ENCODE measurements around the gene EPB41L2. TPM values are rescaled to one million over a fixed set of nuclear protein-coding genes. Genes with fewer than 3 reads are reported as not detected.

Gene EPB41L2
- total RNA-seq, 4 donors from 2014 or later: 57.2 to 116 (median 85.2) TPM

DNA sequence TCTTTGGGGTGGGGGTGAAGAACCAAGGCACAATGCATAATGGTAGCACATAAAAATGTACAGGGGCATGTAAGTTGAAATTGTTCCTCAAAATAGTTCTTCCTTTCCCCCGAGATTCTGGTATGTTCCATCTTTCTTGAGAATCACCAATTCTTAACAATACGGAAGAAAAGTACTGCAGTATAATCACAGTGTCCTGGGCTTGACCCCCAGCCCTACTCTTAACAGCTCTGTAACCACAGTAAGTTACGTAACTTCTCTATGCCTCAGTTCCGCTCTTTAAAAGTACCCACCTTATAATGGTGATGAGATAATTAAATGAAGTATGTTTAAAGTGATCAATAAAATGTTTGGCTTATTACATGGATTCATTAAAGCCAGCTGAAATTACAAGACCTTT is 131.4 kb downstream of the EPB41L2 start:
- no peak for ATAC-seq

DNA sequence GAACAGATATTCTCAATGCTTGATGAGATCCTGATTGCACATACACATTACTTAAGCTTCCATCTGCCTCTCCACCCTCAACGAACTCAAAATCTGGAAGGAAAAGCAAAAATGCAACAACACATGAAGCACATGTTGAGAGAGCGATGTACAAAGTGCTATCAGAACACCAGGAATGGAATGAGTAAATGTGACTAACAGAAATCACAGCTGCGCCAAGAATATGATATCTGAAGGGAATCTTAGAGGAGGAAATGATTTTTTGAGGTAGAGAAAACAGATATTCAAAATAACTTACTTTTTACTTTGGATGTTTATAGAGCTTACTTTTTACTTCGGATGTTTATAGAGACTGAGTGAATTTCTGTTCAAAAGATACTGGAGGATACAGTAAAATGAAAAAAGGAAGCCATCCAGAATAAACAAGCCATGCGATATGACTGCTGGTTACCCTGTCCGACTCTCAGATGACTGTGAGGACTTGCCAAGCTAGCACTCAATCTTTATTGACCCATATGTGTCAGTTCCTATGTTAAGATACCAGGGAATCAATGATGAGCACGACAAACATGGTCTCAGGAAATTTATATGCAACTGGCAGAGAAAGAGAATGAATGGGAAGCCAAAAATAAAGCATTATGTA is 133.9 kb downstream of the EPB41L2 start:
- TF ChIP-seq, protein P1, sequence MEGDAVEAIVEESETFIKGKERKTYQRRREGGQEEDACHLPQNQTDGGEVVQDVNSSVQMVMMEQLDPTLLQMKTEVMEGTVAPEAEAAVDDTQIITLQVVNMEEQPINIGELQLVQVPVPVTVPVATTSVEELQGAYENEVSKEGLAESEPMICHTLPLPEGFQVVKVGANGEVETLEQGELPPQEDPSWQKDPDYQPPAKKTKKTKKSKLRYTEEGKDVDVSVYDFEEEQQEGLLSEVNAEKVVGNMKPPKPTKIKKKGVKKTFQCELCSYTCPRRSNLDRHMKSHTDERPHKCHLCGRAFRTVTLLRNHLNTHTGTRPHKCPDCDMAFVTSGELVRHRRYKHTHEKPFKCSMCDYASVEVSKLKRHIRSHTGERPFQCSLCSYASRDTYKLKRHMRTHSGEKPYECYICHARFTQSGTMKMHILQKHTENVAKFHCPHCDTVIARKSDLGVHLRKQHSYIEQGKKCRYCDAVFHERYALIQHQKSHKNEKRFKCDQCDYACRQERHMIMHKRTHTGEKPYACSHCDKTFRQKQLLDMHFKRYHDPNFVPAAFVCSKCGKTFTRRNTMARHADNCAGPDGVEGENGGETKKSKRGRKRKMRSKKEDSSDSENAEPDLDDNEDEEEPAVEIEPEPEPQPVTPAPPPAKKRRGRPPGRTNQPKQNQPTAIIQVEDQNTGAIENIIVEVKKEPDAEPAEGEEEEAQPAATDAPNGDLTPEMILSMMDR (IDR thresholded peaks at IDR 0.05): no peak
- TF ChIP-seq POLR2AphosphoS5 (IDR thresholded peaks at IDR 0.05) (no peak), POLR2A (IDR thresholded peaks at IDR 0.05) (no peak), EP300 (IDR thresholded peaks at IDR 0.05) (no peak)
- Histone ChIP-seq H3K27me3 (no peaks in the 10 kb centered on the region), H3K27ac (peak overlapping the region in 3 of 4 donors; percentile 0 to 23 (median 21)), H3K4me3 (no peak overlapping the region), H3K9me3 (no peaks in the 10 kb centered on the region), H3K4me1 (peaks cover 0 to 30% (median 2%) of the 10 kb centered on the region in 3 donors), H3K36me3 (no peaks in the 10 kb centered on the region)
- 50 to 59% methylated on average over 7 of the region's 7 CpGs for WGBS, 2 donors (ENCODE audit: low coverage in 1 of 2)
- peak; percentile 24 for ATAC-seq

More for the DNA sequence above, 131.4 kb downstream of the EPB41L2 start:
- no peaks in the 10 kb centered on the region for H3K27me3 ChIP-seq
- no peak overlapping the region for H3K4me3 ChIP-seq
- H3K27ac ChIP-seq: no peak overlapping the region
- no peaks in the 10 kb centered on the region for H3K36me3 ChIP-seq
- H3K4me1 ChIP-seq: peaks cover 2 to 53% (median 5%) of the 10 kb centered on the region in 3 donors
- TF ChIP-seq POLR2AphosphoS5 (IDR thresholded peaks at IDR 0.05) (no peak), POLR2A (IDR thresholded peaks at IDR 0.05) (no peak), EP300 (IDR thresholded peaks at IDR 0.05) (no peak)
- TF ChIP-seq, protein P1 (IDR thresholded peaks at IDR 0.05): no peak
- H3K9me3 ChIP-seq: no peaks in the 10 kb centered on the region
- 90 to 95% methylated on average over 3 to 4 of the region's 4 CpGs for WGBS, 2 donors (ENCODE audit: low coverage in 1 of 2)

DNA sequence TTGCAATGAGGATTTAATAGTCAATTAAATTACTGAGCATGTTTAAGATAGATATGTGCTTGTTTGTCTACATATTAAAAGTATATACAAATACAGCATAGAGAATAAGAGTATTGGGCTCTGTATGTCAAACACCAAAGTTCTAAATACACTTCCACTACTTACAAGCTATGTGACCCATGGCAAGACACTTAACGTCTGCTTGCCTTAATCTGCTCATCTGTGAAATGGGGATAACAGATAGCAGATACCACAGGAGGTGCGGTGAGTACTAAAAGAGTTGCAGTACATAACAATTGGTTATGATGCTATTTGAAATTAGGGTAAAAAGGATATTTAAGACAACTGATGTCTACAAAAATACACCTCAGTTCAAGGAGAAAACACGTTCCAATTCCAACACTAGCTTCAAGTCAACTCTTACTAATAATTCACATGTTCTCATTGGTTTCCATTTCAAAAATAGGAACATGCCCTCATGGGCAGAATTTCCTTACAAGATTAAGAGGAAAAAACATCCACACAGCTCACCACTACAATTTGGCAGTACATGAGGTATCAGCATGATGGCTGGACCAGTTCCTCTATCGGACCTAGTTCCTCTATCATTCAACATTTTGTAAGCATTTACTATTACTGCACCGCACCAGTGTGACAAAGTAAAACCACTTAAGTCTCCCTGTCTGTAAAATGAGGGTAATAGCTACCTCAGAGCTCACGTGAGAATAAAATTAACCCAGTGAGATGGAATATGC is 134.7 kb downstream of the EPB41L2 start:
- Histone ChIP-seq H3K27ac (peak overlapping the region in 3 of 4 donors; percentile 0 to 23 (median 21)), H3K9me3 (no peaks in the 10 kb centered on the region), H3K4me3 (no peak overlapping the region), H3K27me3 (no peaks in the 10 kb centered on the region), H3K4me1 (peaks cover 0 to 22% (median 2%) of the 10 kb centered on the region in 3 donors), H3K36me3 (no peaks in the 10 kb centered on the region)
- TF ChIP-seq, protein P1 (IDR thresholded peaks at IDR 0.05): no peak
- no peak for TF ChIP-seq POLR2AphosphoS5 (IDR thresholded peaks at IDR 0.05)
- TF ChIP-seq EP300 (IDR thresholded peaks at IDR 0.05): no peak
- TF ChIP-seq POLR2A (IDR thresholded peaks at IDR 0.05): no peak
- WGBS, 2 donors (ENCODE audit: low coverage in 1 of 2): 78 to 79% methylated on average over 4 to 6 of the region's 6 CpGs
- peak; percentile 32 for ATAC-seq

DNA sequence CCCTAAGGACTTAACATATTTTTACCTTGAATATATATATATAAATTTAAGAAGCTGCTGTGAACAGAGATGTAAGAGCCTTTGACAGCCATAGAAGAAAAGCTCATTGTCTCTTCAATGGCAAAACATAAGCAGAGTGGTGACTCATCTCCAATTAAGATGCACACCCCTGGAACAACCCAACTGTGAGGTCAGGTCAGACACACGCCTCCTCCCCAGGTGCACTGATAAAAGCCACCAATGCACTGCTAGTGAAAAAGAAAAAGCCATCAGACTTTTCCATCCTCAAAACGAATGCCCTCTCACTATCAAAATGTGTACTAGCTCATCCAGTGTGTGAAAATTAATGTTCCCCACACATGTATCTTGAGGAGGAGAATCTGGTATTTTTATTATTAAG is 135.7 kb downstream of the EPB41L2 start:
- Histone ChIP-seq H3K36me3 (no peaks in the 10 kb centered on the region), H3K27me3 (no peaks in the 10 kb centered on the region), H3K27ac (no peak overlapping the region), H3K9me3 (no peaks in the 10 kb centered on the region), H3K4me1 (peaks cover 0 to 13% (median 2%) of the 10 kb centered on the region in 3 donors), H3K4me3 (no peak overlapping the region)
- WGBS, 2 donors (ENCODE audit: low coverage in 1 of 2): 67 to 92% methylated on average over 1 to 2 of the region's 2 CpGs
- TF ChIP-seq POLR2A (IDR thresholded peaks at IDR 0.05) (no peak), EP300 (IDR thresholded peaks at IDR 0.05) (no peak), POLR2AphosphoS5 (IDR thresholded peaks at IDR 0.05) (no peak)
- TF ChIP-seq, protein P1 (IDR thresholded peaks at IDR 0.05): no peak
- no peak for ATAC-seq
